Fibroblast of mammary gland (primary cell): ENCODE results near the gene SUSD4.

Experiments
- DNase-seq: peaks from one replicate; pipeline ENCODE4 v3.0.0-alpha.2; 2010; ENCODE audit warnings: low read depth
- H3K4me3 ChIP-seq: 2 replicates; pipeline ENCODE4 v1.5.1; 2011; ENCODE audit warnings: low read depth, mild to moderate bottlenecking, low read length, moderate library complexity; ENCODE audit not compliant: control insufficient read depth
- CTCF ChIP-seq: conservative IDR thresholded peaks from 2 replicates; pipeline ENCODE4 v1.5.1; 2011; ENCODE audit warnings: low read depth, low read length, inconsistent platforms; ENCODE audit not compliant: control insufficient read depth, insufficient read depth

Gene SUSD4

GRCh38 chr1:223209293-223209898, 154.6 kb downstream of the SUSD4 start:
- DNase-seq: no peak
- H3K4me3 ChIP-seq: no peak overlapping the region
- TF ChIP-seq CTCF: no peak

GRCh38 chr1:223208164-223209076, 155.6 kb downstream of the SUSD4 start:
- no peak overlapping the region for H3K4me3 ChIP-seq
- no peak for TF ChIP-seq CTCF
- no peak for DNase-seq

- no peak for TF ChIP-seq CTCF
- H3K4me3 ChIP-seq: no peak overlapping the region
- peak; percentile 23 for DNase-seq
Observed at GRCh38 chr1:223207293-223208066, 156.5 kb downstream of the SUSD4 start.

GRCh38 chr1:223204424-223204823, 159.6 kb downstream of the SUSD4 start:
- no peak for TF ChIP-seq CTCF
- H3K4me3 ChIP-seq: no peak overlapping the region
- no peak for DNase-seq

- no peak overlapping the region for H3K4me3 ChIP-seq
- no peak for TF ChIP-seq CTCF
- no peak for DNase-seq
Observed at GRCh38 chr1:223203694-223204093, 160.3 kb downstream of the SUSD4 start.

- no peak for TF ChIP-seq CTCF
- no peak for DNase-seq
Observed at GRCh38 chr1:223203034-223203408, 161.0 kb downstream of the SUSD4 start.

More at GRCh38 chr1:223203034-223203408, 161.0 kb downstream of the SUSD4 start:
- no peak overlapping the region for H3K4me3 ChIP-seq
